ENCODE measurements around the gene TIMM13. TPM values are rescaled to one million over a fixed set of nuclear protein-coding genes. Genes with fewer than 3 reads are reported as not detected.

TIMM13 gene
- total RNA-seq, 2 experiments from 2014 or later: 46.5 to 48.5 TPM

DNA sequence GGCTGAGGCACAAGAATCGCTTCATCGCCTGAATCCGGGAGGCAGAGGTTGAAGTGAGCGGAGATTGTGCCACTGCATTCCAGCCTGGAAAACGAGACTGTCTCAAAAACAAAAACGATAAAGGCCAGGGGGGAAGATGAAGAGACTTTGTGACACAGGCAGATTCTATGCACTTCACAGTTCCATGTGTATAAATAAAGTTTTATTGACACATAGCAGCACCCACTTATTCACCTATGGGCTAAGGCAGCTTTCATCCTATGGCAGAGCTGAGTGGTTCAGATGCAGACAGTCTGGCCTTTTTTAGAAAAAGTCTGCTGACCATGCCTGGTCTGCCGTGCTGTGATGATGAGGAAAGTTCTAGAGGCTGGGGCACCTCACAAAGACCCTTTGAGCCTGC is 23.8 kb upstream of the TIMM13 start:
- H3K4me1 Mint-ChIP-seq: peaks cover 24% of the 10 kb centered on the region
- H3K27me3 Mint-ChIP-seq: no peaks in the 10 kb centered on the region
- H3K27ac Mint-ChIP-seq: no peak overlapping the region
- DNase-seq (no peak), ATAC-seq (ENCODE audit: low read depth) (no peak)
- H3K9me3 Mint-ChIP-seq: no peaks in the 10 kb centered on the region
- POLR2A ChIA-PET: no interaction called here
- no peak overlapping the region for H3K4me3 Mint-ChIP-seq
- peaks cover 8% of the 10 kb centered on the region for H3K36me3 Mint-ChIP-seq

DNA sequence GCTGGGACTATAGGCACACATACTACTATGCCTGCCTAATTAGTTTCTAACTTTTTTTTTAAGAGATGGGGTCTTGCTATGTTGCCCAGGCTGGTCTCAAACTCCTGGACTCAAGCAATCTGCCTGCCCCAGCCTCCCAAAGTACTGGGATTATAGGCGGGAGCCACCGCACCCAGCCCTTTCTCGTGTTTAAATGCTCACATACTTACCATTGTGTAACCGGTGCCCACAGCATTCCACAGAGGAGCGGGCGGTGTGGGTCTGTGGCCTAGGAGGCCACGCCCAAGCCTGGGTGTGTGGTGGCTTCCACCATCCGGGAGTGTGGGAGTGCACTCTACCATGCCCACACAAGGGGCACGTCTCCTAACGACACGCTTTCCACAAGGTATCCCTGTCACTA is 21.6 kb upstream of the TIMM13 start:
- ATAC-seq (ENCODE audit: low read depth): no peak
- Mint-ChIP-seq H3K4me1 (peaks cover 22% of the 10 kb centered on the region), H3K36me3 (peaks cover 8% of the 10 kb centered on the region), H3K27ac (no peak overlapping the region), H3K27me3 (no peaks in the 10 kb centered on the region), H3K9me3 (no peaks in the 10 kb centered on the region), H3K4me3 (no peak overlapping the region)
- POLR2A ChIA-PET: no interaction called here
- DNase-seq: no peak

DNA sequence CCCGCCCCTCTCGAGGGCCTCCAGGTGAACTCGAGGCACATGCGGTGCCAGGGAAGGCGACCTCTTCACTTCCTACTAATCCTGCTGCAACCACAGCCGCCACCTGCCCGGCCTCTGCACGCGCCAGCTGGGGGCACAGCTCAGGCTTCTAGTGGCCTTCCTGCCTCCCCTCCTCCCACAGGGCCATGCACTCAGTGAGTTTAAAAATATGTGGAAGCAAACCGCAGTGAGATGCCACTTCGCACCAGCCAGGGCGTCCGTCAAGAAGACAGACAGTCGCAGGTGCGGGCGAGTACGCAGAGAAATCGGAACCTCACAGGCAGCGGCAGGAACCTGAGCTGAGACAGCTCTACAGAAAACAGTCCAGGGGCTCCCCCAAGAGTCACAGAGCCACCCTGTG is 19.0 kb upstream of the TIMM13 start:
- Mint-ChIP-seq H3K27ac (peak overlapping the region; percentile 90), H3K4me3 (peak overlapping the region; percentile 69), H3K36me3 (peaks cover 11% of the 10 kb centered on the region), H3K9me3 (no peaks in the 10 kb centered on the region), H3K27me3 (no peaks in the 10 kb centered on the region), H3K4me1 (peaks cover 19% of the 10 kb centered on the region)
- DNase-seq (no peak), ATAC-seq (ENCODE audit: low read depth) (peak; percentile 73)
- POLR2A ChIA-PET: interaction anchor here (0.5 to 1.6 kb wide), 8 partner anchors 11 to 534 kb away, joined by 3 to 6 read pairs (median 5); partner anchors contain the start of genes GADD45B, LMNB2 and TIMM13

DNA sequence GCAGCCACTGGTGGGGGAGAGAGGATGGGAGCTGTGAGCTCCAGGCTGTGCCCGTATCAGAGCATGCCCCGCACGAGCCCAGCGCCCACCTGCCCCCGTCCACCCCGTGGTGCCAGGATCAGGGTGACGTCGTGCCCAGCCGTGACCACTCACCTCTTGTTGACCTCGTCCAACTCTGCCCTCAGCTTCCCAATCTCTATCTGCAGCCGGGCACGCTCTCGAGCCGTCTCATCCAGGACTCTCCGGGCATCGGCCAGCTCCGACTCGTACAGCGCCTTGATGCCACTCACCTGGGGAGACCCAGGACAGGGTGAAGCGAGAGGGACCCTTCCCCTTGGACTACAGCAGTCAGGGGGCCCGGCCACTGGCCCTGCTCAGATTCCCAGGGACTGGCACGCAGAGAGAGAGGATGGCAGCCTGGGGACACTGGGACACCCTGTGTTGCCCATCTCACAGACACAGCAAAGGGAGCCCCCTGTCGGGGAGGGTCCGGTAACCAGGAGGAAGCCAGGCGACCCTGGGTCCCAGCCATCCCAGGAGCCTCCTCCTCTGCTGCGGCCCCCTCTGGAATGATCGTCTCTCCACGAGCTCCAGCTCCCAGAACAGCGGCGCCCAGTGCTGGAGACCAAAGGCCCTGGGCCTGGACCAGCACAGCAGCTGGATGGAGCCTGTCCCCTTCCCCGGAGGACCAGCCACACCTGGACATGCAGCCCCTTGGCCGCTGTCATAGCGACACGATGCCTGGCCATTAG is 17.0 kb upstream of the TIMM13 start:
- H3K27ac Mint-ChIP-seq: no peak overlapping the region
- peaks cover 12% of the 10 kb centered on the region for H3K36me3 Mint-ChIP-seq
- no peak for ATAC-seq (ENCODE audit: low read depth)
- DNase-seq: no peak
- POLR2A ChIA-PET: interaction anchor here (1.7 kb wide), 1 partner anchor 12 kb away, joined by 4 read pairs; no protein-coding TSS in a partner anchor
- peaks cover 19% of the 10 kb centered on the region for H3K4me1 Mint-ChIP-seq
- no peaks in the 10 kb centered on the region for H3K27me3 Mint-ChIP-seq
- no peak overlapping the region for H3K4me3 Mint-ChIP-seq
- no peaks in the 10 kb centered on the region for H3K9me3 Mint-ChIP-seq

DNA sequence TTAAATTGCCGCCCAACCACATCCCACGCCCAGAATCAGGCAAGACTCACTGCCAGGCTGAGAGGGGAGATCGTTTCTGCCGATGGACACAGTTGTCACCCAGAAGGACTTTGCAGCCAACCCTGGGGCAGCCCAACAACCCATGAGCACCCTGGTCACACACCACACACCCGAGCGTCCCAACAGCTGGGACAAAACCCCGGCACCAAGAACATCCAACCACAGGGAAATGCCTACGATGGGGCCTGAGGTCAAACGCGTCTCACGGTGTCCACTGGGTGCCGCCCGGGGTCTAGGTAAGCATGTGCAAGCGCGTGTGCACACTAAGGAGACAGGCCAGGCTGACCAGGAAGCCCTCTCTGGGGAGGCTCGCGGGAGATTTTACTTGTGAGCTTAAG is 16.4 kb upstream of the TIMM13 start:
- H3K4me1 Mint-ChIP-seq: peaks cover 18% of the 10 kb centered on the region
- DNase-seq (no peak), ATAC-seq (ENCODE audit: low read depth) (no peak)
- no peak overlapping the region for H3K27ac Mint-ChIP-seq
- H3K27me3 Mint-ChIP-seq: no peaks in the 10 kb centered on the region
- no peaks in the 10 kb centered on the region for H3K9me3 Mint-ChIP-seq
- peaks cover 12% of the 10 kb centered on the region for H3K36me3 Mint-ChIP-seq
- POLR2A ChIA-PET: interaction anchor here (1.7 kb wide), 1 partner anchor 12 kb away, joined by 4 read pairs; no protein-coding TSS in a partner anchor
- no peak overlapping the region for H3K4me3 Mint-ChIP-seq

DNA sequence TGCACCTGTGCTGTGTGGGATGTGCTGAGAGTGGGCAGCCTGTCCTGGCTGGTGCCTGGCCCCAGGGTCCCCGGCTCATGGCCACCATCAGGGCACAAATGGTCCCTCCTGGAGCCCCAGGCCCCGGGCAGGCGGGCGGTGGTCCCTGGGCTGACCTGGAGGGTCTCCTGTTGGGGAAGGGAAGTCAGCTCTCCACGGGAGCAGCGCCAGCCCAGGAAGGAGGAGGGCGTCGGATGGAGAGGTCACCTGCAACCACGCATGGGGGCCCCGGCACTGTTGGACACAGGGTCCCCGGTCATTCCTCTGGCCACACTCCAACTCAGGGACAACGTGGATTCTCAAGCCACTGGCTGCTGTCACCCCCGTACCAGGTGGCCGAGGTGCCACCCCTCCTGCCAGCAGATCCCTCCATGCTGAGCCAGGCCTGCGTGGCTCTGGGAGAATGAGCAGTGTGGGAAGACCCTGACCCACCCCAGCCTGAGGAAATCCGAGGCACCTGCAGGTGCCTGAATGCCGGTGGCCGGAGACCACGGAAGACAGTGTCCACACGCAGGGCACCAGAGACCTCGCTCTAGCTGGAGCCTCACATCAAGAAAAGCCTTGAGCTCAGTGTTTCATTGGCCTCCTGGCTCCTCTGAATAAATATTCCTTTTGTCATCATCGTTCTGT is 15.9 kb upstream of the TIMM13 start:
- DNase-seq (no peak), ATAC-seq (ENCODE audit: low read depth) (no peak)
- Mint-ChIP-seq H3K27ac (no peak overlapping the region), H3K4me1 (peaks cover 16% of the 10 kb centered on the region), H3K4me3 (no peak overlapping the region), H3K27me3 (no peaks in the 10 kb centered on the region), H3K9me3 (no peaks in the 10 kb centered on the region), H3K36me3 (peaks cover 12% of the 10 kb centered on the region)
- POLR2A ChIA-PET: interaction anchor here (1.0 to 1.7 kb wide), 2 partner anchors 13 to 33 kb away, joined by 4 read pairs; partner anchors contain the start of gene GADD45B

DNA sequence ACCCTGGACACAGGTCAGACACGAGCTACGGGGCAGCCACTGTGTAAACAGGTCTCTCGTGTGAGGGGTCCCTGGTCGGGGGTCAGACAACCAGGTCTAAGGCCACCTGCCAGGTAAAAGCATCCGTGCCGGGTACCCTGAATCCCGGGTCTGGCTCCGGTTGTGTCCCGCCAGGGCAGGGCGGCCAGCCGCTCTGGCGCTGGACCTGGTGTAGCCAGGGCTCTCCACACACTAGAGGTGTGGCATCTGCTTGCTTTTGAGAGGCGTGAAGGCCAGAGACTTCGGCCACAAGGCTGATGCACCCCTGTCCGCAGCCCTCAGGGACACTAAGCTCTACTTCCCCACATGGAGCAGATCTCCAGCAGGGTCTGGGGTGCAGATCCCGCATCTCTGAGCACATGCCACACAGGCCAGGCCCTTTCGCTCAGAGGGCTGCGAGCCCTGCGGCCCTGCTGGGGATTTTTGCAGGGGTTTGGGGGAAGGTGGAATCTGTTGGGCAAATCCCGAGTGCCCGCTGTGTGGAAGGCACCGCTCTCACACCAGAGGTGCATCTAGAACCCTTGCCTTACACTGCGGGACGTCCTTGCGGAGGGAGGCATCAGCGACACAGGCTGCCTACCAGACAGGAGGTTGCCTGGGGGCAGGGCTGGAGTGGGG is 13.8 kb upstream of the TIMM13 start:
- H3K4me3 Mint-ChIP-seq: no peak overlapping the region
- peaks cover 7% of the 10 kb centered on the region for H3K36me3 Mint-ChIP-seq
- H3K9me3 Mint-ChIP-seq: no peaks in the 10 kb centered on the region
- H3K27ac Mint-ChIP-seq: no peak overlapping the region
- peaks cover 3% of the 10 kb centered on the region for H3K4me1 Mint-ChIP-seq
- H3K27me3 Mint-ChIP-seq: no peaks in the 10 kb centered on the region
- no peak for DNase-seq
- no peak for ATAC-seq (ENCODE audit: low read depth)
- POLR2A ChIA-PET: interaction anchor here (2.4 kb wide), 1 partner anchor 14 kb away, joined by 6 read pairs; the partner anchor contains the start of gene TIMM13

DNA sequence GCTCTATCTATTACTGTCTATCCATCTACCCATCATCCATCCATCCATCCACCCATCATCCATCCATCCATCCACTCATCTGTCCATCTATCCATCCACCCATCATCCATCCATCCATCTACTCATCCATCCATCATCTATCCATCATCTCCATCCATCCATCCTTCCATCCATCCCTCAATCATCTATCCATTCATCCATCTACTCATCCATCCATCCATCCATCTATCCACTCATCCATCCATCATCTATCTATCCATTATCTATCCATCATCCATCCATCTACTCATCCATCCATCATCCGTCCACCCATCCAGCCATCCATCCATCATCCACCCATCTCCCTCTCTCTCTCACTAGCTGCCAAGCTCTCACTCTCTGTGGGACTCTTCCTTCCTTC is 13.1 kb upstream of the TIMM13 start:
- Mint-ChIP-seq H3K4me3 (no peak overlapping the region), H3K27me3 (no peaks in the 10 kb centered on the region), H3K27ac (peak overlapping the region; percentile 9), H3K36me3 (peaks cover 7% of the 10 kb centered on the region), H3K4me1 (peaks cover 3% of the 10 kb centered on the region), H3K9me3 (no peaks in the 10 kb centered on the region)
- ATAC-seq (ENCODE audit: low read depth) (no peak), DNase-seq (no peak)
- POLR2A ChIA-PET: interaction anchor here (2.4 kb wide), 1 partner anchor 13 kb away, joined by 6 read pairs; the partner anchor contains the start of gene TIMM13

DNA sequence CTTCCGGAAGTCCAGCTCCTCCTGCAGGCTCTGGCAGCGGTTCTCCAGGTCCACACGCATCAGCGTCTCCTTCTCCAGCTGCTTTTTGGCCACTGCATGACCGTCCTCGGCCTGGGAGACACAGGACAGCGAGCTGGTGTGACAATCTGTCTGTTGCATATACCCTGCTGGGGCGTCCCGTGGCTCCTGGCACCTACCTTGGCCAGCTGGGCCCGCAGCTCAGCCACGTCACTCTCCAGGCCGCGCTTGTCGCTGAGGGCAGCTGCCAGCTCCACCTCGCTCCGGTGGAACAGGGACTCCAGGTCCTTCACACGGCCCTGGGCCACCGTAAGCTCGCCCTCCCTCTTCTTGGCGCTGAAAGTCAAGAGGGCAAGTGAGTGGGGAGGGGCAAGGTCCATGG is 10.8 kb upstream of the TIMM13 start:
- Mint-ChIP-seq H3K36me3 (peaks cover 5% of the 10 kb centered on the region), H3K27me3 (no peaks in the 10 kb centered on the region), H3K9me3 (no peaks in the 10 kb centered on the region), H3K27ac (no peak overlapping the region), H3K4me1 (peaks cover 3% of the 10 kb centered on the region), H3K4me3 (no peak overlapping the region)
- ATAC-seq (ENCODE audit: low read depth) (no peak), DNase-seq (no peak)
- POLR2A ChIA-PET: interaction anchor here (0.6 to 0.7 kb wide), 3 partner anchors 115 to 396 kb away, joined by 3 to 5 read pairs (median 4); no protein-coding TSS in a partner anchor

DNA sequence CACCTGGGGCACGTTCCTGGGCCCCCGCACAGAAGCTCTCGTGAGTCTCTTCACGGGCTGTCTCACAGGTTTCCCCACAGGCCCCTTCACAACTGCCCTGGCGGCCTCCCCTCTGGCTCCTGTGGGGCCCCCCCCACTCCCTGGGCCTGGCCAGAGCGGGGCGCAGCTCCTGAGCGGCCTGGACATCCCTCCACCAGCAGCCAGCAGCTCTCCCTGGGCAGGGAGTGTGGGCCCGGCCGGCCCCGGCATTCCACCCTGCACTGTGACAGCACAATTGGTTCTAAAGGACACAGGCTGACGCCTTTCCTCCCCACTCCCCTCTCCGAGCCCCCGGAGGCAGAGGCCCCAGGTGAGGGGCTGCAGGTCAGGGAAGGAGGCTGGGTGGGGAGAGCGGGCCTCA is 9.5 kb upstream of the TIMM13 start:
- Mint-ChIP-seq H3K4me1 (peaks cover 3% of the 10 kb centered on the region), H3K9me3 (no peaks in the 10 kb centered on the region), H3K4me3 (no peak overlapping the region), H3K27me3 (no peaks in the 10 kb centered on the region), H3K36me3 (peaks cover 9% of the 10 kb centered on the region), H3K27ac (no peak overlapping the region)
- DNase-seq (no peak), ATAC-seq (ENCODE audit: low read depth) (no peak)
- POLR2A ChIA-PET: interaction anchor here (1.1 kb wide), 1 partner anchor 9 kb away, joined by 3 read pairs; the partner anchor contains the start of gene TIMM13

DNA sequence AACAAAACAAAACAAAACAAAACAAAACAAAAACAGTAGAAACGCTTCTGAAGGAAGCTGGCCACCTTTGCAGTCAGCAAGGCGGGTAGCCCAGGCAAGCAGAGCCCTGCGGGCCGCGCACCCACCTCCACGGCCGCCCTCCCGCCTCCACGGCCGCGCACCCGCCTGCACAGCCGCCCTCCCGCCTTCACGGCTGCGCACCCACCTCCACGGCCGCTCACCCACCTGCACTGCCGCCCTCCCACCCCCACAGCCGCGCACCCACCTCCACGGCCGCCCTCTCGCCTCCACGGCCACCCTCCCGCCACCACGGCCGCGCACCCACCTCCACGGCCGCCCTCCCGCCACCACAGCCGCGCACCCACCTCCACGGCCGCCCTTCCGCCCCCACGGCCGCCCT is 9.0 kb upstream of the TIMM13 start:
- H3K9me3 Mint-ChIP-seq: no peaks in the 10 kb centered on the region
- no peaks in the 10 kb centered on the region for H3K27me3 Mint-ChIP-seq
- POLR2A ChIA-PET: interaction anchor here (1.1 kb wide), 1 partner anchor 9 kb away, joined by 3 read pairs; the partner anchor contains the start of gene TIMM13
- H3K36me3 Mint-ChIP-seq: peaks cover 9% of the 10 kb centered on the region
- DNase-seq (no peak), ATAC-seq (ENCODE audit: low read depth) (no peak)
- peaks cover 3% of the 10 kb centered on the region for H3K4me1 Mint-ChIP-seq
- no peak overlapping the region for H3K4me3 Mint-ChIP-seq
- H3K27ac Mint-ChIP-seq: no peak overlapping the region

DNA sequence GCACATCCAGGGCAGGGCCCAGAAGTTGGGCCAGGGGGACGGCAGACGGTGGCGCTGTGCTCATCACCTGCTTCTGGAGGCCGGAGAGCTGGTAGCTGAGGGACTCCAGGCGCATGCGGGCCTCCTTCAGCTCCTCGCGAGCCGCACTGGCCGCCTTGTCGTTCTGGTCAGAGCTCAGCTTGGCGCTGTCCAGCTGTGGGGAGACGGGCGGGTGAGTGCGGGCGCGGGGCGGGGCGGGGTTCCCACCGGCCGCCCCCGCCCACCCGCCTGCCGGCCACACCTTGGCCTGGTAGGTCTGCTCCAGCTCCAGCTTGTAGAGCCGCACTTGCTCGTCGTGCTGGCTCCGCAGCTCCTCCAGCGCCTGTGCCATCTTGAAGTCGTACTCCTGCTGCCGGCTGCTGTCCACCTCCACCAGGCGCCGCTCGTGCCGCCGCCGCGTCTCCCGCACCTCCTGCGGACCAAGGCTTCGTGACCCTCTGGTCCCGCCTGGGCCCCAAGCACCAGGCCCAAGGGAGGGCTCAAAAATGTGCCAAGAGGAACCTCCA is 7.4 kb upstream of the TIMM13 start:
- DNase-seq: no peak
- H3K4me3 Mint-ChIP-seq: no peak overlapping the region
- POLR2A ChIA-PET: no interaction called here

DNA sequence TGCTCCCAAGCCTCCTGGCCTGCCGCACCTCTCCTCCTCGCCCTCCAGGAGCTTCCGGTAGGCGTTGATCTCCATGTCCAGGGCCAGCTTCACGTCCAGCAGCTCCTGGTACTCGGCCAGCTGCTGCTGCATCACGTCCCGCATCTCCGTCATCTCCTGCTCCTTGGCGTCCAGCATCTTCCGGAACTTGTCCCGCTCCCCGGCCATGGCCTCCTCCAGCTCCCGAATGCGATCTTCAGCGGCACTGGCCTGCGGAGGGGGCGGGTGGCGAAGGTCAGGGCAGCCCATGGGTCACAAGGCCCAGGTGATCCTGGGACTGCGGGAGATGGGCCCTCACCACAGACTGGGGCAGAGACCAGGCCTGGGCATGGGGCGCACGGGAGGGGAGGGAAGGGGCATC is 6.9 kb upstream of the TIMM13 start:
- POLR2A ChIA-PET: interaction anchor here (1.0 kb wide), 1 partner anchor 23 kb away, joined by 3 read pairs; the partner anchor contains the start of gene LMNB2
- H3K4me3 Mint-ChIP-seq: no peak overlapping the region
- H3K27ac Mint-ChIP-seq: no peak overlapping the region
- ATAC-seq (ENCODE audit: low read depth) (no peak), DNase-seq (no peak)
- H3K27me3 Mint-ChIP-seq: no peaks in the 10 kb centered on the region
- no peaks in the 10 kb centered on the region for H3K9me3 Mint-ChIP-seq
- H3K4me1 Mint-ChIP-seq: no peaks in the 10 kb centered on the region
- H3K36me3 Mint-ChIP-seq: peaks cover 7% of the 10 kb centered on the region

More for the DNA sequence above, 7.4 kb upstream of the TIMM13 start:
- no peaks in the 10 kb centered on the region for H3K27me3 Mint-ChIP-seq
- peaks cover 7% of the 10 kb centered on the region for H3K36me3 Mint-ChIP-seq
- no peaks in the 10 kb centered on the region for H3K9me3 Mint-ChIP-seq
- no peak for ATAC-seq (ENCODE audit: low read depth)
- H3K27ac Mint-ChIP-seq: no peak overlapping the region
- no peaks in the 10 kb centered on the region for H3K4me1 Mint-ChIP-seq

Measured in activated naive CD8-positive, alpha-beta T cell treated with anti-CD3 and anti-CD28 coated beads, Interleukin-2, amount 10 ng/mL, durations not matched to agents 7 days and 5 days (primary cell).